Colon (tissue), 2 donors: ENCODE results near the gene TXNL4B.

Experiments used
- FAIRE-seq: peaks from 2 replicates; lab custom pipeline; 2012; peaks lifted over from hg19 to GRCh38; lab: Jason Lieb, UNC
- donor health status: control.
- donor health status: control.

Gene TXNL4B

GRCh38 chr16:72111657-72112451, 18.4 kb upstream of the TXNL4B start:
- FAIRE-seq = no peak

- FAIRE-seq = no peak
Measured at GRCh38 chr16:72110662-72111615, 17.5 kb upstream of the TXNL4B start.

- no peak for FAIRE-seq
Measured at GRCh38 chr16:72109966-72110530, 16.6 kb upstream of the TXNL4B start.

- FAIRE-seq = no peak
Measured at GRCh38 chr16:72109300-72109699, 15.9 kb upstream of the TXNL4B start.

GRCh38 chr16:72108353-72109102, 15.1 kb upstream of the TXNL4B start:
- FAIRE-seq = no peak

GRCh38 chr16:72107371-72107770, 14.0 kb upstream of the TXNL4B start:
- no peak for FAIRE-seq

- no peak for FAIRE-seq
Measured at GRCh38 chr16:72105978-72106377, 12.6 kb upstream of the TXNL4B start.

GRCh38 chr16:72104905-72105304, 11.5 kb upstream of the TXNL4B start:
- FAIRE-seq = no peak

- no peak for FAIRE-seq
Measured at GRCh38 chr16:72101195-72101594, 7.8 kb upstream of the TXNL4B start.

GRCh38 chr16:72099377-72099818, 6.0 kb upstream of the TXNL4B start:
- FAIRE-seq = no peak

- no peak for FAIRE-seq
Measured at GRCh38 chr16:72098936-72099335, 5.5 kb upstream of the TXNL4B start.

- FAIRE-seq = no peak
Measured at GRCh38 chr16:72094266-72094610, 818 bp upstream of the TXNL4B start.

GRCh38 chr16:72092832-72093447, 480 bp downstream of the TXNL4B start:
- FAIRE-seq = no peak

- no peak for FAIRE-seq
Measured at GRCh38 chr16:72091217-72091616, 2.2 kb downstream of the TXNL4B start.

- no peak for FAIRE-seq
Measured at GRCh38 chr16:72085002-72085401, 8.4 kb downstream of the TXNL4B start.

- FAIRE-seq = no peak
Measured at GRCh38 chr16:72084445-72084844, 9.0 kb downstream of the TXNL4B start.

GRCh38 chr16:72083778-72084404, 9.5 kb downstream of the TXNL4B start:
- no peak for FAIRE-seq

GRCh38 chr16:72076991-72077706, 16.3 kb downstream of the TXNL4B start:
- FAIRE-seq = peak; percentile 47

- peak; percentile 57 for FAIRE-seq
Measured at GRCh38 chr16:72075067-72075466, 18.4 kb downstream of the TXNL4B start.

GRCh38 chr16:72073560-72074230, 19.7 kb downstream of the TXNL4B start:
- no peak for FAIRE-seq
